ENCODE data around the gene IGSF8. TPM values are rescaled to one million over a fixed set of nuclear protein-coding genes. Genes with fewer than 3 reads are reported as not detected.
"Not testable (repeated sequence)": the region's sequence is repeated elsewhere in the genome, so short reads cannot be mapped to it uniquely, and the experiment has no call there.

IGSF8 gene
- total RNA-seq, 2 donors from 2014 or later = 23.8 to 30.8 TPM

GRCh38 chr1:160130939-160131338 lies 32.5 kb upstream of the IGSF8 start:
- H3K4me3 Mint-ChIP-seq = no peak overlapping the region
- H3K27ac Mint-ChIP-seq = no peak overlapping the region
- H3K4me1 Mint-ChIP-seq = no peaks in the 10 kb centered on the region

GRCh38 chr1:160130486-160130885 lies 32.1 kb upstream of the IGSF8 start:
- ATAC-seq (replicated peaks) = no peak
- H3K36me3 Mint-ChIP-seq (ENCODE audit: low read depth) = no peaks in the 10 kb centered on the region
- H3K4me3 Mint-ChIP-seq = no peak overlapping the region
- H3K27ac Mint-ChIP-seq = no peak overlapping the region
- no peaks in the 10 kb centered on the region for H3K9me3 Mint-ChIP-seq
- H3K27me3 Mint-ChIP-seq = peaks cover 26% of the 10 kb centered on the region
- H3K4me1 Mint-ChIP-seq = no peaks in the 10 kb centered on the region

More at GRCh38 chr1:160130939-160131338, 32.5 kb upstream of the IGSF8 start:
- no peaks in the 10 kb centered on the region for H3K9me3 Mint-ChIP-seq
- H3K36me3 Mint-ChIP-seq (ENCODE audit: low read depth) = no peaks in the 10 kb centered on the region
- ATAC-seq (replicated peaks) = no peak
- peaks cover 26% of the 10 kb centered on the region for H3K27me3 Mint-ChIP-seq

DNA sequence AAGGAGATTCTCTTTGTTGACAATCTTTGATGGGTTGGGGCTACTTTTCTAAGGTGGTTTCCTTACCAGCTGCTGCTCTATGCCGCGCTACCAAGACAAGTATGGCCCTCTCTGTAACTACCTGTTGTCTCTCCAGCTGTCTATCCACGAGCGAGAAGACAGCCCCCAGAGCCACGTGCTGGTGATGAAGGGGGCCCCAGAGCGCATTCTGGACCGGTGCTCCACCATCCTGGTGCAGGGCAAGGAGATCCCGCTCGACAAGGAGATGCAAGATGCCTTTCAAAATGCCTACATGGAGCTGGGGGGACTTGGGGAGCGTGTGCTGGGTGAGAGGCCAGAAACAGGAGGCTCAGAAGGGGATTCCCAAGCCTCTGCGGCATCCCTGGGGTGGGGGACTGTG lies 31.5 kb upstream of the IGSF8 start:
- H3K4me1 Mint-ChIP-seq = no peaks in the 10 kb centered on the region
- ATAC-seq (replicated peaks) = no peak
- no peaks in the 10 kb centered on the region for H3K36me3 Mint-ChIP-seq (ENCODE audit: low read depth)
- H3K27ac Mint-ChIP-seq = no peak overlapping the region
- H3K27me3 Mint-ChIP-seq = peaks cover 26% of the 10 kb centered on the region
- H3K4me3 Mint-ChIP-seq = no peak overlapping the region
- no peaks in the 10 kb centered on the region for H3K9me3 Mint-ChIP-seq

DNA sequence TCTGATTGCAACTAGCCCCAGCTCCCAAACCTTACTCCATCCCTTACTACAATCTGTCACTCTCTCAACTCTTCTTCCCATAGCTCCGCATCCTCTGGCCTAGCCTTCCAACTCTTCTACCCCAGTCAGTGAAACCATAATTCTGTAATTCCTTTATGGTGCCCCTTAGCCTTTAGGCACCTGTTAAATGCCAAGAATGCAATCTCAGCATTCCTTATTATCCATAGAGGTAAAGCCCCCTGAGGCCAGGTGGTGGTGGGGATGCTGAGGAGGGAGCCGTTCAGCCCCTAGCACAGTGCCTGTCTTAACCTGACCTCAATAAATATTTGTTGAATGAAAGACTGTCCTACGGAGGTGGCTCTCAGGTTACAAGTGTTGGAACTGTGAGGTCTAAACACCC lies 31.1 kb upstream of the IGSF8 start:
- H3K4me1 Mint-ChIP-seq = no peaks in the 10 kb centered on the region
- H3K4me3 Mint-ChIP-seq = no peak overlapping the region
- no peak for ATAC-seq (replicated peaks)
- H3K36me3 Mint-ChIP-seq (ENCODE audit: low read depth) = no peaks in the 10 kb centered on the region
- H3K9me3 Mint-ChIP-seq = no peaks in the 10 kb centered on the region
- H3K27me3 Mint-ChIP-seq = peaks cover 26% of the 10 kb centered on the region
- H3K27ac Mint-ChIP-seq = no peak overlapping the region

- Mint-ChIP-seq H3K4me1 (no peaks in the 10 kb centered on the region), H3K27me3 (peaks cover 26% of the 10 kb centered on the region), H3K9me3 (no peaks in the 10 kb centered on the region), H3K27ac (no peak overlapping the region), H3K36me3 (ENCODE audit: low read depth) (no peaks in the 10 kb centered on the region), H3K4me3 (no peak overlapping the region)
- ATAC-seq (replicated peaks) = no peak
Measured at GRCh38 chr1:160129046-160129445, 30.6 kb upstream of the IGSF8 start.

GRCh38 chr1:160128636-160129035 lies 30.2 kb upstream of the IGSF8 start:
- Mint-ChIP-seq H3K4me3 (no peak overlapping the region), H3K4me1 (no peaks in the 10 kb centered on the region), H3K27me3 (peaks cover 23% of the 10 kb centered on the region), H3K27ac (no peak overlapping the region), H3K36me3 (ENCODE audit: low read depth) (no peaks in the 10 kb centered on the region), H3K9me3 (no peaks in the 10 kb centered on the region)
- no peak for ATAC-seq (replicated peaks)

DNA sequence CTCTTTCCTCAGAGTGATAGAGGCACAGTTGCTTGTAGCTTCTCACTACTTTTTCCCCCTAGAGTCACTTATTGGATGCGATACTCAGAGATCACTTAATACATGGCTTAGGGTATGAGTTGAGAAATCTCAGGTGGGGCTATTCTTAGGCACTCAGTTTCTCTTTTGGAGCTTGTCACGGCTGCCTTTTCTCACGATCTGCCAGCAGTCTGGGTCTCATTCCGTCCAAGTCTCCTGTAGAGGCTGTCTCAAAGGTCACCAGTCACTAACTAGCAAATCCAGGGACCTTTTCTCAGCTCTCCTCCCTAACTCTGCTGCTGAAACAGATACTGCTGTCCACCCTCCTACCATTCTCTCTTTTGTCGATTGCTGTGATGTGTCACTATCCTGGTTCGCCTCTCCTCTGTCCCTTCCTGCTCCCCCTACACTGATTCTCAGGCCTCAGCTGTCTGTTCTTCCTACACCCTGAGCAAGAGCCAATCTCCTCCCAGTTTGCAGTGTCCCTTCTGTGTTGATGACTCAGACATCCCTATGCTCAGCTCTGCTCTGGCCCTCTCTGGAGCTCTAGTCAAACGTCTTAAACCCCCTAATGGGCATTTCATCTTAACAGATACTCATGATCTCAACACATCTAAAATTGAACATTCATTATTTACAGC lies 29.6 kb upstream of the IGSF8 start:
- Mint-ChIP-seq H3K27ac (no peak overlapping the region), H3K27me3 (peaks cover 22% of the 10 kb centered on the region), H3K4me1 (no peaks in the 10 kb centered on the region), H3K4me3 (no peak overlapping the region), H3K36me3 (ENCODE audit: low read depth) (no peaks in the 10 kb centered on the region), H3K9me3 (no peaks in the 10 kb centered on the region)
- no peak for ATAC-seq (replicated peaks)

DNA sequence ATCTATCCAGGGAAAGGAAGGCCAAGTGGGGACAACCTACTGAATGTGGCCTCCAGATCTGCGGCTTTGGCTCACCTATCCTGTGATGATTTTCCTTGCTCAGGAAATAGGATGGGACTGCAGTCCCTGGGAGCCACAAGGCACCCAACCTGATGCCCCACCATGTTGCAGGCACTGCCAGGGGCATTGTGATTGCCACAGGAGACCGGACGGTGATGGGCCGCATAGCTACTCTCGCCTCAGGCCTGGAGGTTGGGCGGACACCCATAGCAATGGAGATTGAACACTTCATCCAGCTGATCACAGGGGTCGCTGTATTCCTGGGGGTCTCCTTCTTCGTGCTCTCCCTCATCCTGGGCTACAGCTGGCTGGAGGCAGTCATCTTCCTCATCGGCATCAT lies 29.0 kb upstream of the IGSF8 start:
- H3K27ac Mint-ChIP-seq = no peak overlapping the region
- no peaks in the 10 kb centered on the region for H3K36me3 Mint-ChIP-seq (ENCODE audit: low read depth)
- ATAC-seq (replicated peaks) = no peak
- H3K9me3 Mint-ChIP-seq = no peaks in the 10 kb centered on the region
- no peaks in the 10 kb centered on the region for H3K4me1 Mint-ChIP-seq
- no peak overlapping the region for H3K4me3 Mint-ChIP-seq
- peaks cover 17% of the 10 kb centered on the region for H3K27me3 Mint-ChIP-seq

- H3K27me3 Mint-ChIP-seq = peaks cover 11% of the 10 kb centered on the region
- H3K36me3 Mint-ChIP-seq (ENCODE audit: low read depth); H3K27ac Mint-ChIP-seq; ATAC-seq (replicated peaks); H3K4me1 Mint-ChIP-seq; H3K9me3 Mint-ChIP-seq; H3K4me3 Mint-ChIP-seq: not testable (repeated sequence)
Measured at GRCh38 chr1:160126342-160126741, 27.9 kb upstream of the IGSF8 start.

GRCh38 chr1:160125746-160126145 lies 27.3 kb upstream of the IGSF8 start:
- H3K9me3 Mint-ChIP-seq = no peaks in the 10 kb centered on the region
- H3K4me1 Mint-ChIP-seq = no peaks in the 10 kb centered on the region
- no peaks in the 10 kb centered on the region for H3K36me3 Mint-ChIP-seq (ENCODE audit: low read depth)
- H3K27me3 Mint-ChIP-seq = peaks cover 11% of the 10 kb centered on the region
- H3K27ac Mint-ChIP-seq = no peak overlapping the region
- ATAC-seq (replicated peaks) = no peak
- no peak overlapping the region for H3K4me3 Mint-ChIP-seq

DNA sequence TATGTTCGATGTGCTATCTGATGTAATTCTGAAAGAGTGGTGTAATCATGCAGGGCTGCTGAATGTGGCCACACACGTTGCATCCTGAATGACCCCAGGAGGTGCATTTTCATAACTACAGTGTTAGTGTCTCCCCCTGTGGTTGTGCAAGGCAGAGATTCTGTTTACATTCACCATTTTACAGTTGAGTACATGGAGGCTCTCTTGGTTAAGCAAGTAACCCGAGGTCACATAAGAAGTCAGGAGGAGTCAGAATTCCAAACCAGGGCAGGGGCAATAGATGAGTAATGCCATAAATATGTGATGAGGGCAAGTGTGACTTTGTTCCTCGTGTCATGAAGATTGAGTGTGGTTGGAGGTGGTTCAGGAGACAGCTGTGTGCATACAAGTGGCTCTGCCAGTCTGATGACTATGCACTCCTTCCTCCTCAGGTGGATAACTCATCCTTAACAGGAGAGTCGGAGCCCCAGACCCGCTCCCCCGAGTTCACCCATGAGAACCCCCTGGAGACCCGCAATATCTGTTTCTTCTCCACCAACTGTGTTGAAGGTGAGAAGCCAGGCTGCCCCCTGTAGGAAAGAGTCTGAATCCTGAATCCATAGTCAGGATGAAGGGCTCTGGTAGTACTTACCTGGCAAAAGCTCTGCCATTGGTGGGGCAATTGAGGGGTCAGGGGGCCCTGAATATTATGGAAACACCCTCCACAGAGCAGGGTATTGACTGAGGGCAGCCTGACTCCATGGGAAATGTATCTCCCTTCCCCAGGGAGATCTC lies 26.5 kb upstream of the IGSF8 start:
- no peak for ATAC-seq (replicated peaks)
- H3K36me3 Mint-ChIP-seq (ENCODE audit: low read depth) = no peaks in the 10 kb centered on the region
- no peaks in the 10 kb centered on the region for H3K9me3 Mint-ChIP-seq
- no peak overlapping the region for H3K4me3 Mint-ChIP-seq
- no peaks in the 10 kb centered on the region for H3K4me1 Mint-ChIP-seq
- H3K27ac Mint-ChIP-seq = no peak overlapping the region
- peaks cover 14% of the 10 kb centered on the region for H3K27me3 Mint-ChIP-seq

DNA sequence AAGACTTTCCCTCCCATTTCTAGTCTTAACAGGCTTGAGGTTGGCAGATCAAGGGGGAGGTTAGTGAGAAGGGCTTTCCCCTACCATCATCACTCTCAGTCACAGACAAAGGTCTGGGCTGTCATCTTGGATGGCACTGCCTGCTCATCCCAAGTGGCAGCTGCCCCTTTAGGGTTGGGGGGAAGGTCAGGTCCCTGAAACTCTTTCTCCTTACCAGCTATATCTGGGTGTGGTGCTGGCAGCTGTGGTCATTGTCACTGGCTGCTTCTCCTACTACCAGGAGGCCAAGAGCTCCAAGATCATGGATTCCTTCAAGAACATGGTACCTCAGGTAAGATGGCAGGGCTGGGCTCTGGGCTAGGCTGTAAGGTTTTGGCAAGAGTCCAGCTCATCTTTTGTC lies 25.3 kb upstream of the IGSF8 start:
- Mint-ChIP-seq H3K27ac (no peak overlapping the region), H3K27me3 (peaks cover 7% of the 10 kb centered on the region), H3K4me3 (no peak overlapping the region), H3K9me3 (no peaks in the 10 kb centered on the region), H3K4me1 (no peaks in the 10 kb centered on the region), H3K36me3 (ENCODE audit: low read depth) (no peaks in the 10 kb centered on the region)
- no peak for ATAC-seq (replicated peaks)

- peaks cover 8% of the 10 kb centered on the region for H3K27me3 Mint-ChIP-seq
- no peaks in the 10 kb centered on the region for H3K36me3 Mint-ChIP-seq (ENCODE audit: low read depth)
- H3K27ac Mint-ChIP-seq = no peak overlapping the region
- H3K4me3 Mint-ChIP-seq = no peak overlapping the region
- ATAC-seq (replicated peaks) = no peak
- no peaks in the 10 kb centered on the region for H3K9me3 Mint-ChIP-seq
- no peaks in the 10 kb centered on the region for H3K4me1 Mint-ChIP-seq
Measured at GRCh38 chr1:160122978-160123495, 24.6 kb upstream of the IGSF8 start.

GRCh38 chr1:160121388-160121787 lies 23.0 kb upstream of the IGSF8 start:
- ATAC-seq (replicated peaks) = no peak
- H3K4me3 Mint-ChIP-seq = no peak overlapping the region
- no peaks in the 10 kb centered on the region for H3K4me1 Mint-ChIP-seq
- no peaks in the 10 kb centered on the region for H3K36me3 Mint-ChIP-seq (ENCODE audit: low read depth)
- H3K27me3 Mint-ChIP-seq = peaks cover 13% of the 10 kb centered on the region
- no peaks in the 10 kb centered on the region for H3K9me3 Mint-ChIP-seq
- H3K27ac Mint-ChIP-seq = no peak overlapping the region

DNA sequence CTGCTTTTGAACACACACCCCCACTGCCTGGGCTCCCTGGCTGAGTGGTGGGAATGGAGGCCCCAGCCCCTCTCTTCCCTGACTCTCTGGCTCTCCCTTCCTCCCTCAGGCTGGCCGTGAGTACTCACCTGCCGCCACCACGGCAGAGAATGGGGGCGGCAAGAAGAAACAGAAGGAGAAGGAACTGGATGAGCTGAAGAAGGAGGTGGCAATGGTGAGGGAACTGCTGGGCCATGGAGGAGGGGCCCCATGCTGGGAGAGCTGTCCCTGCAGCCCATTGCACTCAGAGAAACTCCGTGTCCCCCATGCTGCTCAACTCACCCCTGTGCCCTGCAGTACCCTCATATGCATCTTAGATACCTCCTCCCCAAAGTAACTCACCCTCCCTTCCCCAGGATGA lies 22.4 kb upstream of the IGSF8 start:
- no peaks in the 10 kb centered on the region for H3K36me3 Mint-ChIP-seq (ENCODE audit: low read depth)
- no peaks in the 10 kb centered on the region for H3K4me1 Mint-ChIP-seq
- H3K9me3 Mint-ChIP-seq = no peaks in the 10 kb centered on the region
- no peak overlapping the region for H3K27ac Mint-ChIP-seq
- peaks cover 19% of the 10 kb centered on the region for H3K27me3 Mint-ChIP-seq
- ATAC-seq (replicated peaks) = no peak
- H3K4me3 Mint-ChIP-seq = no peak overlapping the region
